ENCODE results near the gene CENPU. TPM values are rescaled to one million over a fixed set of nuclear protein-coding genes. Genes with fewer than 3 reads are reported as not detected.

CENPU gene
- total RNA-seq, 1 donor from 2014 or later = 3.8 TPM

GRCh38 chr4:184712322-184712721, 21.6 kb downstream of the CENPU start:
- DNase-seq (ENCODE audit: low spot score) = no peak

- DNase-seq (ENCODE audit: low spot score) = no peak
Observed at GRCh38 chr4:184706453-184706852, 27.4 kb downstream of the CENPU start.

GRCh38 chr4:184705692-184706091, 28.2 kb downstream of the CENPU start:
- DNase-seq (ENCODE audit: low spot score) = no peak

- no peak for DNase-seq (ENCODE audit: low spot score)
Observed at GRCh38 chr4:184702114-184702513, 31.8 kb downstream of the CENPU start.

GRCh38 chr4:184699941-184700340, 34.0 kb downstream of the CENPU start:
- no peak for DNase-seq (ENCODE audit: low spot score)

GRCh38 chr4:184697956-184698355, 35.9 kb downstream of the CENPU start:
- no peak for DNase-seq (ENCODE audit: low spot score)

- DNase-seq (ENCODE audit: low spot score) = no peak
Observed at GRCh38 chr4:184695178-184695896, 38.6 kb downstream of the CENPU start.

- DNase-seq (ENCODE audit: low spot score) = no peak
Observed at GRCh38 chr4:184694412-184694956, 39.4 kb downstream of the CENPU start.

- DNase-seq (ENCODE audit: low spot score) = no peak
Observed at GRCh38 chr4:184693056-184693455, 40.8 kb downstream of the CENPU start.

GRCh38 chr4:184689681-184690080, 44.2 kb downstream of the CENPU start:
- no peak for DNase-seq (ENCODE audit: low spot score)

- DNase-seq (ENCODE audit: low spot score) = no peak
Observed at GRCh38 chr4:184688447-184688846, 45.4 kb downstream of the CENPU start.

- no peak for DNase-seq (ENCODE audit: low spot score)
Observed at GRCh38 chr4:184688005-184688404, 45.9 kb downstream of the CENPU start.

GRCh38 chr4:184684491-184685189, 49.3 kb downstream of the CENPU start:
- no peak for DNase-seq (ENCODE audit: low spot score)

GRCh38 chr4:184681916-184682315, 52.0 kb downstream of the CENPU start:
- no peak for DNase-seq (ENCODE audit: low spot score)

GRCh38 chr4:184680698-184681097, 53.2 kb downstream of the CENPU start:
- peak; percentile 22 for DNase-seq (ENCODE audit: low spot score)

GRCh38 chr4:184675821-184676492, 57.9 kb downstream of the CENPU start:
- DNase-seq (ENCODE audit: low spot score) = no peak

GRCh38 chr4:184675018-184675417, 58.9 kb downstream of the CENPU start:
- DNase-seq (ENCODE audit: low spot score) = no peak

GRCh38 chr4:184674011-184674410, 59.9 kb downstream of the CENPU start:
- DNase-seq (ENCODE audit: low spot score) = no peak

GRCh38 chr4:184672741-184673140, 61.2 kb downstream of the CENPU start:
- DNase-seq (ENCODE audit: low spot score) = no peak

GRCh38 chr4:184671101-184671500, 62.8 kb downstream of the CENPU start:
- DNase-seq (ENCODE audit: low spot score) = no peak

- no peak for DNase-seq (ENCODE audit: low spot score)
Observed at GRCh38 chr4:184669251-184669650, 64.6 kb downstream of the CENPU start.

GRCh38 chr4:184668511-184669114, 65.3 kb downstream of the CENPU start:
- no peak for DNase-seq (ENCODE audit: low spot score)

All from mucosa of gallbladder (tissue), 1 donor.